ENCODE measurements around the gene MED16. TPM values are rescaled to one million over a fixed set of nuclear protein-coding genes. Genes with fewer than 3 reads are reported as not detected.

The MED16 gene
- total RNA-seq, 1 experiment from 2014 or later: 10.8 TPM

- no peaks in the 10 kb centered on the region for H4K20me1 ChIP-seq (ENCODE audit: insufficient read depth, low read depth, low read length)
- H3K9ac ChIP-seq (ENCODE audit: low read length): no peak overlapping the region
- H3K27ac ChIP-seq (ENCODE audit: low read length): no peak overlapping the region
- no peak overlapping the region for H3K4me3 ChIP-seq (ENCODE audit: low read length)
- H3K79me2 ChIP-seq (ENCODE audit: low read length): no peaks in the 10 kb centered on the region
- H3K27me3 ChIP-seq (ENCODE audit: low read length): no peaks in the 10 kb centered on the region
- peaks cover 11% of the 10 kb centered on the region for H3K4me1 ChIP-seq (ENCODE audit: low read length)
- no peaks in the 10 kb centered on the region for H3K9me2 ChIP-seq (replicated peaks; ENCODE audit: insufficient read depth, low read length)
- no peak overlapping the region for H2AFZ ChIP-seq (ENCODE audit: low read length)
- no peaks in the 10 kb centered on the region for H3K9me3 ChIP-seq (ENCODE audit: low read length)
- H3K36me3 ChIP-seq (ENCODE audit: insufficient read depth, low read length): 0 out of 2 replicates have a peak, but pooled peaks cover 3% of the 10 kb centered on the region
- H3K4me2 ChIP-seq (ENCODE audit: low read depth, low read length, poor library complexity, severe bottlenecking): no peak overlapping the region
- no peak for DNase-seq
These were observed 22.0 kb downstream of the MED16 start for GRCh38 chr19:870963-871401.

- no peak overlapping the region for H3K4me3 ChIP-seq (ENCODE audit: low read length)
- no peaks in the 10 kb centered on the region for H3K9me3 ChIP-seq (ENCODE audit: low read length)
- H3K79me2 ChIP-seq (ENCODE audit: low read length): no peaks in the 10 kb centered on the region
- H4K20me1 ChIP-seq (ENCODE audit: insufficient read depth, low read depth, low read length): no peaks in the 10 kb centered on the region
- H3K4me2 ChIP-seq (ENCODE audit: low read depth, low read length, poor library complexity, severe bottlenecking): no peak overlapping the region
- DNase-seq: no peak
- no peak overlapping the region for H2AFZ ChIP-seq (ENCODE audit: low read length)
- H3K27ac ChIP-seq (ENCODE audit: low read length): no peak overlapping the region
- no peaks in the 10 kb centered on the region for H3K27me3 ChIP-seq (ENCODE audit: low read length)
- no peaks in the 10 kb centered on the region for H3K9me2 ChIP-seq (replicated peaks; ENCODE audit: insufficient read depth, low read length)
- H3K36me3 ChIP-seq (ENCODE audit: insufficient read depth, low read length): 0 out of 2 replicates have a peak, but pooled peaks cover 3% of the 10 kb centered on the region
- H3K4me1 ChIP-seq (ENCODE audit: low read length): peaks cover 11% of the 10 kb centered on the region
- no peak overlapping the region for H3K9ac ChIP-seq (ENCODE audit: low read length)
These were observed 22.7 kb downstream of the MED16 start for GRCh38 chr19:870314-870713.

- DNase-seq: no peak
- Histone ChIP-seq H4K20me1 (ENCODE audit: insufficient read depth, low read depth, low read length) (no peaks in the 10 kb centered on the region), H3K4me3 (ENCODE audit: low read length) (no peak overlapping the region), H2AFZ (ENCODE audit: low read length) (no peak overlapping the region), H3K27ac (ENCODE audit: low read length) (no peak overlapping the region), H3K9me2 (replicated peaks; ENCODE audit: insufficient read depth, low read length) (no peaks in the 10 kb centered on the region), H3K79me2 (ENCODE audit: low read length) (no peaks in the 10 kb centered on the region), H3K9ac (ENCODE audit: low read length) (no peak overlapping the region), H3K9me3 (ENCODE audit: low read length) (no peaks in the 10 kb centered on the region), H3K4me2 (ENCODE audit: low read depth, low read length, poor library complexity, severe bottlenecking) (no peak overlapping the region), H3K36me3 (ENCODE audit: insufficient read depth, low read length) (0 out of 2 replicates have a peak, but pooled peaks cover 3% of the 10 kb centered on the region), H3K4me1 (ENCODE audit: low read length) (peaks cover 11% of the 10 kb centered on the region), H3K27me3 (ENCODE audit: low read length) (no peaks in the 10 kb centered on the region)
These were observed 23.5 kb downstream of the MED16 start for GRCh38 chr19:869245-870177.

GRCh38 chr19:868458-869244 is 24.3 kb downstream of the MED16 start:
- Histone ChIP-seq H3K4me3 (ENCODE audit: low read length) (no peak overlapping the region), H3K9me2 (replicated peaks; ENCODE audit: insufficient read depth, low read length) (no peaks in the 10 kb centered on the region), H3K4me1 (ENCODE audit: low read length) (peaks cover 15% of the 10 kb centered on the region), H3K9ac (ENCODE audit: low read length) (no peak overlapping the region), H3K79me2 (ENCODE audit: low read length) (no peaks in the 10 kb centered on the region), H3K27ac (ENCODE audit: low read length) (no peak overlapping the region), H4K20me1 (ENCODE audit: insufficient read depth, low read depth, low read length) (no peaks in the 10 kb centered on the region), H3K4me2 (ENCODE audit: low read depth, low read length, poor library complexity, severe bottlenecking) (no peak overlapping the region), H2AFZ (ENCODE audit: low read length) (no peak overlapping the region), H3K9me3 (ENCODE audit: low read length) (no peaks in the 10 kb centered on the region), H3K36me3 (ENCODE audit: insufficient read depth, low read length) (0 out of 2 replicates have a peak, but pooled peaks cover 3% of the 10 kb centered on the region), H3K27me3 (ENCODE audit: low read length) (no peaks in the 10 kb centered on the region)
- DNase-seq: no peak

- H3K4me2 ChIP-seq (ENCODE audit: low read depth, low read length, poor library complexity, severe bottlenecking): no peak overlapping the region
- 0 out of 2 replicates have a peak, but pooled peaks cover 3% of the 10 kb centered on the region for H3K36me3 ChIP-seq (ENCODE audit: insufficient read depth, low read length)
- H3K27me3 ChIP-seq (ENCODE audit: low read length): no peaks in the 10 kb centered on the region
- no peak overlapping the region for H3K9ac ChIP-seq (ENCODE audit: low read length)
- DNase-seq: no peak
- H3K4me3 ChIP-seq (ENCODE audit: low read length): no peak overlapping the region
- no peak overlapping the region for H2AFZ ChIP-seq (ENCODE audit: low read length)
- no peaks in the 10 kb centered on the region for H4K20me1 ChIP-seq (ENCODE audit: insufficient read depth, low read depth, low read length)
- H3K9me2 ChIP-seq (replicated peaks; ENCODE audit: insufficient read depth, low read length): no peaks in the 10 kb centered on the region
- no peak overlapping the region for H3K27ac ChIP-seq (ENCODE audit: low read length)
- no peaks in the 10 kb centered on the region for H3K79me2 ChIP-seq (ENCODE audit: low read length)
- no peaks in the 10 kb centered on the region for H3K9me3 ChIP-seq (ENCODE audit: low read length)
- H3K4me1 ChIP-seq (ENCODE audit: low read length): peaks cover 14% of the 10 kb centered on the region
These were observed 25.0 kb downstream of the MED16 start for GRCh38 chr19:867855-868457.

- Histone ChIP-seq H3K4me2 (ENCODE audit: low read depth, low read length, poor library complexity, severe bottlenecking) (no peak overlapping the region), H3K9ac (ENCODE audit: low read length) (no peak overlapping the region), H3K9me3 (ENCODE audit: low read length) (no peaks in the 10 kb centered on the region), H4K20me1 (ENCODE audit: insufficient read depth, low read depth, low read length) (no peaks in the 10 kb centered on the region), H2AFZ (ENCODE audit: low read length) (no peak overlapping the region), H3K9me2 (replicated peaks; ENCODE audit: insufficient read depth, low read length) (no peaks in the 10 kb centered on the region), H3K36me3 (ENCODE audit: insufficient read depth, low read length) (0 out of 2 replicates have a peak, but pooled peaks cover 3% of the 10 kb centered on the region), H3K79me2 (ENCODE audit: low read length) (no peaks in the 10 kb centered on the region), H3K4me3 (ENCODE audit: low read length) (no peak overlapping the region), H3K4me1 (ENCODE audit: low read length) (peaks cover 10% of the 10 kb centered on the region), H3K27ac (ENCODE audit: low read length) (no peak overlapping the region), H3K27me3 (ENCODE audit: low read length) (no peaks in the 10 kb centered on the region)
- no peak for DNase-seq
These were observed 25.6 kb downstream of the MED16 start for GRCh38 chr19:867301-867793.

GRCh38 chr19:866769-867300 is 26.2 kb downstream of the MED16 start:
- Histone ChIP-seq H3K9ac (ENCODE audit: low read length) (no peak overlapping the region), H3K9me2 (replicated peaks; ENCODE audit: insufficient read depth, low read length) (no peaks in the 10 kb centered on the region), H3K27me3 (ENCODE audit: low read length) (no peaks in the 10 kb centered on the region), H3K9me3 (ENCODE audit: low read length) (no peaks in the 10 kb centered on the region), H4K20me1 (ENCODE audit: insufficient read depth, low read depth, low read length) (no peaks in the 10 kb centered on the region), H3K79me2 (ENCODE audit: low read length) (no peaks in the 10 kb centered on the region), H3K4me2 (ENCODE audit: low read depth, low read length, poor library complexity, severe bottlenecking) (no peak overlapping the region), H3K27ac (ENCODE audit: low read length) (no peak overlapping the region), H3K4me3 (ENCODE audit: low read length) (no peak overlapping the region), H3K36me3 (ENCODE audit: insufficient read depth, low read length) (0 out of 2 replicates have a peak, but pooled peaks cover 3% of the 10 kb centered on the region), H2AFZ (ENCODE audit: low read length) (no peak overlapping the region), H3K4me1 (ENCODE audit: low read length) (peaks cover 5% of the 10 kb centered on the region)
- no peak for DNase-seq

Data from Karpas-422 (cell line).